ENCODE measurements around the gene PJA2.

GRCh38 chr5:109411627-109412026 is 1.9 kb upstream of the PJA2 start:
- TF ChIP-seq POLR2A (IDR thresholded peaks at IDR 0.05), result no peak
- TF ChIP-seq, protein P1, sequence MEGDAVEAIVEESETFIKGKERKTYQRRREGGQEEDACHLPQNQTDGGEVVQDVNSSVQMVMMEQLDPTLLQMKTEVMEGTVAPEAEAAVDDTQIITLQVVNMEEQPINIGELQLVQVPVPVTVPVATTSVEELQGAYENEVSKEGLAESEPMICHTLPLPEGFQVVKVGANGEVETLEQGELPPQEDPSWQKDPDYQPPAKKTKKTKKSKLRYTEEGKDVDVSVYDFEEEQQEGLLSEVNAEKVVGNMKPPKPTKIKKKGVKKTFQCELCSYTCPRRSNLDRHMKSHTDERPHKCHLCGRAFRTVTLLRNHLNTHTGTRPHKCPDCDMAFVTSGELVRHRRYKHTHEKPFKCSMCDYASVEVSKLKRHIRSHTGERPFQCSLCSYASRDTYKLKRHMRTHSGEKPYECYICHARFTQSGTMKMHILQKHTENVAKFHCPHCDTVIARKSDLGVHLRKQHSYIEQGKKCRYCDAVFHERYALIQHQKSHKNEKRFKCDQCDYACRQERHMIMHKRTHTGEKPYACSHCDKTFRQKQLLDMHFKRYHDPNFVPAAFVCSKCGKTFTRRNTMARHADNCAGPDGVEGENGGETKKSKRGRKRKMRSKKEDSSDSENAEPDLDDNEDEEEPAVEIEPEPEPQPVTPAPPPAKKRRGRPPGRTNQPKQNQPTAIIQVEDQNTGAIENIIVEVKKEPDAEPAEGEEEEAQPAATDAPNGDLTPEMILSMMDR (IDR thresholded peaks at IDR 0.05), result no peak

All from gastroesophageal sphincter (tissue), 3 donors.